Neural progenitor cell (in vitro differentiated cells): ENCODE data around the gene GASK1A.

Experiments used
- EZH2 ChIP-seq: fragments of 200-600 bp; sonication (generic); IDR thresholded peaks from 2 replicates; pipeline ENCODE4 v1.6.1; 2017; ENCODE audit warnings: antibody characterized with exemption, mild to moderate bottlenecking, moderate library complexity
- EZH2phosphoT487 ChIP-seq: fragments of 200-600 bp; sonication (generic); IDR thresholded peaks from 2 replicates; pipeline ENCODE4 v1.6.1; 2017; ENCODE audit warnings: antibody characterized with exemption
- TF ChIP-seq, protein P1 (sequence below): fragments of 200-600 bp; sonication (generic); IDR thresholded peaks from 2 replicates; pipeline ENCODE4 v1.5.1; 2017; ENCODE audit warnings: antibody characterized with exemption, mild to moderate bottlenecking

- TF ChIP-seq, protein P1, sequence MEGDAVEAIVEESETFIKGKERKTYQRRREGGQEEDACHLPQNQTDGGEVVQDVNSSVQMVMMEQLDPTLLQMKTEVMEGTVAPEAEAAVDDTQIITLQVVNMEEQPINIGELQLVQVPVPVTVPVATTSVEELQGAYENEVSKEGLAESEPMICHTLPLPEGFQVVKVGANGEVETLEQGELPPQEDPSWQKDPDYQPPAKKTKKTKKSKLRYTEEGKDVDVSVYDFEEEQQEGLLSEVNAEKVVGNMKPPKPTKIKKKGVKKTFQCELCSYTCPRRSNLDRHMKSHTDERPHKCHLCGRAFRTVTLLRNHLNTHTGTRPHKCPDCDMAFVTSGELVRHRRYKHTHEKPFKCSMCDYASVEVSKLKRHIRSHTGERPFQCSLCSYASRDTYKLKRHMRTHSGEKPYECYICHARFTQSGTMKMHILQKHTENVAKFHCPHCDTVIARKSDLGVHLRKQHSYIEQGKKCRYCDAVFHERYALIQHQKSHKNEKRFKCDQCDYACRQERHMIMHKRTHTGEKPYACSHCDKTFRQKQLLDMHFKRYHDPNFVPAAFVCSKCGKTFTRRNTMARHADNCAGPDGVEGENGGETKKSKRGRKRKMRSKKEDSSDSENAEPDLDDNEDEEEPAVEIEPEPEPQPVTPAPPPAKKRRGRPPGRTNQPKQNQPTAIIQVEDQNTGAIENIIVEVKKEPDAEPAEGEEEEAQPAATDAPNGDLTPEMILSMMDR: no peak
- TF ChIP-seq EZH2 (no peak), EZH2phosphoT487 (no peak)
Measured at GRCh38 chr3:42935472-42935871, 43.6 kb upstream of the GASK1A start.
